Duodenal mucosa (tissue), 2 donors: ENCODE results near the gene SPINK5.

Source experiments
- H3K27ac ChIP-seq: one replicate; pipeline ENCODE4 v1.7.0; 2013; ENCODE audit warnings: low read depth, low read length
- H3K27me3 ChIP-seq, 2 donors: one replicate each; pipeline ENCODE4 v1.7.0; 2013; ENCODE audit warnings: low read length in 2 of 2, control low read depth in 1 of 2; ENCODE audit not compliant: insufficient read depth in 2 of 2, control insufficient read depth in 1 of 2
- H3K36me3 ChIP-seq, 2 donors: one replicate each; pipeline ENCODE4 v1.7.0; 2013; ENCODE audit warnings: low read length in 2 of 2, control low read depth in 1 of 2; ENCODE audit not compliant: insufficient read depth in 2 of 2, control insufficient read depth in 1 of 2
- H3K4me1 ChIP-seq, 2 donors: one replicate each; pipeline ENCODE4 v1.7.0; 2013; ENCODE audit warnings: low read length in 2 of 2, control low read depth in 1 of 2; ENCODE audit not compliant: insufficient read depth in 2 of 2, control insufficient read depth in 1 of 2
- H3K4me3 ChIP-seq, 2 donors: one replicate each; pipeline ENCODE4 v1.7.0; 2013; ENCODE audit warnings: low read length in 2 of 2, low read depth in 1 of 2
- H3K9ac ChIP-seq, 2 donors: one replicate each; pipeline ENCODE4 v1.7.0; 2013; ENCODE audit warnings: low read length in 2 of 2, low read depth in 1 of 2
- H3K9me3 ChIP-seq, 2 donors: one replicate each; pipeline ENCODE4 v1.7.0; 2013; ENCODE audit warnings: low read length in 2 of 2, control low read depth in 1 of 2; ENCODE audit not compliant: control insufficient read depth in 1 of 2

Gene SPINK5, protein sequence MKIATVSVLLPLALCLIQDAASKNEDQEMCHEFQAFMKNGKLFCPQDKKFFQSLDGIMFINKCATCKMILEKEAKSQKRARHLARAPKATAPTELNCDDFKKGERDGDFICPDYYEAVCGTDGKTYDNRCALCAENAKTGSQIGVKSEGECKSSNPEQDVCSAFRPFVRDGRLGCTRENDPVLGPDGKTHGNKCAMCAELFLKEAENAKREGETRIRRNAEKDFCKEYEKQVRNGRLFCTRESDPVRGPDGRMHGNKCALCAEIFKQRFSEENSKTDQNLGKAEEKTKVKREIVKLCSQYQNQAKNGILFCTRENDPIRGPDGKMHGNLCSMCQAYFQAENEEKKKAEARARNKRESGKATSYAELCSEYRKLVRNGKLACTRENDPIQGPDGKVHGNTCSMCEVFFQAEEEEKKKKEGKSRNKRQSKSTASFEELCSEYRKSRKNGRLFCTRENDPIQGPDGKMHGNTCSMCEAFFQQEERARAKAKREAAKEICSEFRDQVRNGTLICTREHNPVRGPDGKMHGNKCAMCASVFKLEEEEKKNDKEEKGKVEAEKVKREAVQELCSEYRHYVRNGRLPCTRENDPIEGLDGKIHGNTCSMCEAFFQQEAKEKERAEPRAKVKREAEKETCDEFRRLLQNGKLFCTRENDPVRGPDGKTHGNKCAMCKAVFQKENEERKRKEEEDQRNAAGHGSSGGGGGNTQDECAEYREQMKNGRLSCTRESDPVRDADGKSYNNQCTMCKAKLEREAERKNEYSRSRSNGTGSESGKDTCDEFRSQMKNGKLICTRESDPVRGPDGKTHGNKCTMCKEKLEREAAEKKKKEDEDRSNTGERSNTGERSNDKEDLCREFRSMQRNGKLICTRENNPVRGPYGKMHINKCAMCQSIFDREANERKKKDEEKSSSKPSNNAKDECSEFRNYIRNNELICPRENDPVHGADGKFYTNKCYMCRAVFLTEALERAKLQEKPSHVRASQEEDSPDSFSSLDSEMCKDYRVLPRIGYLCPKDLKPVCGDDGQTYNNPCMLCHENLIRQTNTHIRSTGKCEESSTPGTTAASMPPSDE

DNA sequence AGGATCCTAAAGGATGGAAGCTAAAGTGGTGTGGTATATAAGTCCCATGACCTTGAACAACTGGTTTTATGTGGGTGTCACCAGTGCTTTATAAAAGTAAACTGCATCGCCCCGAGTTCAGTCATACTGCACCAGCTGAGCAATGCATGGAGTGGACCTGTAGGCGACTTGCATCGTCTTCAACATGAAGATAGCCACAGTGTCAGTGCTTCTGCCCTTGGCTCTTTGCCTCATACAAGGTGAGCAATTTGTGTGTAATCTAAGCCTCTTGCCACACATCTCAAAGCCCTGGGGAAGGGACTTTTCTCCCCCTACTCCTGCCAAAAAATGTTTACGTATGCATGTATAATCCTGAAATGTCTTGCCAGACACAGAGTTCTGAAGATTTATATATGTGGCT lies at the start of gene SPINK5:
TSS of gene SPINK5 (plus strand) at position 120 of the 400 bp plus-strand sequence. CDS start at position 185, 65 bp downstream.
- H3K27me3 ChIP-seq = no peaks in the 10 kb centered on the region
- no peaks in the 10 kb centered on the region for H3K4me1 ChIP-seq
- H3K36me3 ChIP-seq = no peaks in the 10 kb centered on the region
- H3K4me3 ChIP-seq = no peak within 1 kb of the TSS
- H3K27ac ChIP-seq = no peak within 1 kb of the TSS
- H3K9me3 ChIP-seq = no peaks in the 10 kb centered on the region
- H3K9ac ChIP-seq = no peak within 1 kb of the TSS

DNA sequence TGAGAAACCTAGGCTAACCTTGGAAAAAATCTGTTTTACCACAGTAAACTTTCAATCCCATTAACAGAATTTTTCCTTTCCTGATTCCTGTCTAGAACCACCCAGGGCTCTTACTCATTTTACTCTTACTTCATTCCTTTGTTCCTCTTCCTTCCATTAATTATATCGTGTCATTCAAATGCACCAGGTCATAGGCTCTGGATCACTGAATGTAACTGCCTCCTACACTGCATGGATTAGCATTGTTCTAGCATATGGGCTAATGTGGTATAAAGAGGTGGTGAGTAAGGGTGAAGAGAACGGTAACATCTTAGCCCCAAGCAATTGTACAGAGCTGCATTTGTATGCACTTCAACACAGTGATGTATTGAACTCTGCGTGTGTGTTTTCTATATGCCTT lies 49.5 kb upstream of the SPINK5 start:
- Histone ChIP-seq H3K36me3 (no peaks in the 10 kb centered on the region), H3K9ac (no peak overlapping the region), H3K4me1 (no peaks in the 10 kb centered on the region), H3K27me3 (no peaks in the 10 kb centered on the region), H3K9me3 (no peaks in the 10 kb centered on the region), H3K27ac (no peak overlapping the region), H3K4me3 (no peak overlapping the region)

DNA sequence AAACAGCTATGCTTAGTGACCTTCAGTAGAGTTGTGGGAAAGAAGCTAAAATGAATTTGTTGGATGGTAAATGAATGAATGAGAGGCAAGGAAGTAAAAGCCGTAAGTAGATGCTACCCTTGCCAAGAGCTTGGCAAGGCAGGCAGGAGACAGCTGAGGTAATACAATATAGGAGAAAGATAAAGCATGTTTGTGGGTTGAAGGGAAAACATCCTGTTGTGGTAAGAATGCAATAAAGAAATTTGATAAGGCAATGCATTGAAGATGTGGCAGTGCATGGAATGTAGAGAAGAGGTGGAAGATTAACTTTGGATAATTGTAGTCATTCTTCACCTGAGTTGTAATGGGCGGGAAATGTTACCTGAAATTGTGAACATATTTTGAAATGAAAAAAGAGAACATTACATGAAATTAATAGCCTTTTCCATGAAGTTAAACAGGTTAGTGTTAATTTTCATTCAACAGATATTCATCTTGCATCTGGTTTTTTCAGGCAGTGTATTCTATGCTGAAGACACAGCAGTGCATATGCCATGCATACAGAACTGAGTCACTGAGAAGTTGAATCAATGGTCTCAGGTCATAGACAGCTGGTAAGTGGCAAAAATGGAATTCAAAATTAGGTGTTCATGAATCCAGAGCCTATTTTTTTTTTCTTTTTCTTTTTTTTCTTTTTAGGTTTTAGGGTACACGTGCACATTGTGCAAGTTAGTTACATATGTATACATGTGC lies 43.4 kb upstream of the SPINK5 start:
- no peaks in the 10 kb centered on the region for H3K36me3 ChIP-seq
- no peaks in the 10 kb centered on the region for H3K4me1 ChIP-seq
- H3K9ac ChIP-seq = no peak overlapping the region
- no peak overlapping the region for H3K4me3 ChIP-seq
- H3K9me3 ChIP-seq = no peaks in the 10 kb centered on the region
- no peak overlapping the region for H3K27ac ChIP-seq
- no peaks in the 10 kb centered on the region for H3K27me3 ChIP-seq

DNA sequence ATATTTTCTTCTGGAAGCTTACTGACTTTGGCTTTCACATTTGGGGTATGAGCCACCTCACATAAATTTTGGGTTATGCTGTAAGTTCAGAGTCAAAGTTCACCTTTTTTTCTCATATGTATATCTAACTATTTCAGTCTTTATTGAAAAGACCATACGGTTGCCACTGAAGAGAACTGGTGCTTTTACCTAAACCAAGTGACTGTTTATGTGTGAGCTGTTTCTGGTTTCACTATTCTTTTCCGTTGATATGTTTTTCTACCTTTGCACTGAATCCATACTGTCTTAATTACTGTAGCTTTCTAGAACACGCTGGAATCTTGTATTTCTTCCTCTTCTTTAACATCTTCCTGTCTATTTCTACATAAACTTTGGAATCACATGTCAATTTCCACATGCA lies 36.3 kb upstream of the SPINK5 start:
- Histone ChIP-seq H3K4me3 (no peak overlapping the region), H3K36me3 (no peaks in the 10 kb centered on the region), H3K27ac (no peak overlapping the region), H3K9me3 (no peaks in the 10 kb centered on the region), H3K9ac (no peak overlapping the region), H3K4me1 (no peaks in the 10 kb centered on the region), H3K27me3 (no peaks in the 10 kb centered on the region)

DNA sequence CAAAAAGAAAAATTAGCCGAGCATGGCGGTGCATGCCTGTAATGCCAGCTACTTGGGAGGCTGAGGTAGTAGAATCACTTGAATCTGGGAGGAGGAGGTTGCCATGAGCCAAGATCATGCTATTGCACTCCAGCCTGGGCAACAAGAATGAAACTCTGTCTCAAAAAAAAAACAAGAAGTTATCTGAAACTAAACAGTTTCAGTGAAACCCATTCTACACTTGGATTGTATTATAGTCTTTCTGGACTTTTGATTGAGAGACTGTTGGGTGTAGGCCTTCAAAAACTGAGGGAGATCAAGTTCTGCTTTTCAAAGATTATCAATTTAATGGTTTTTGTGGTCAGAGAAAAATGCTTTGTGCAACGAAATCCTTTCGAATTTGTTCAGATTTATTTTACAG lies 34.6 kb upstream of the SPINK5 start:
- Histone ChIP-seq H3K27ac (no peak overlapping the region), H3K4me1 (no peaks in the 10 kb centered on the region), H3K4me3 (no peak overlapping the region), H3K27me3 (no peaks in the 10 kb centered on the region), H3K9me3 (no peaks in the 10 kb centered on the region), H3K36me3 (no peaks in the 10 kb centered on the region), H3K9ac (no peak overlapping the region)

DNA sequence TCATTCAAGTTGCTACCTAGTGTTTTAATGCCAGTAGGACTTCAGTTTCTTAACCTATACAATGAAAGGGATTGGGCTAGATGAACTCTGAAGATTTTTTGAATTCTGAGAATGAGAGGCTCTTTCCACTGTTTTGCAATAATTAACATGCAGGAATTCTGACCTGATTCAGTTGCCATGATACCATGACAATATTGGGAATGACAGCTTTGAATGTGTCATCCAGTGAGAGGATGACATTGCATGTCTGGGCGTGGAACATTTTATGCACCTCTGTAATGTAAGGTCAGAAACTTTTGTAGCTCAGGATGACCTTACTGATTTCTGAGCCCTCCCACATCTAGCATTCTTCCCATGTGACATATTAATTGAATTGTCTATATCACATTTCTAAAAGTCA lies 30.6 kb upstream of the SPINK5 start:
- H3K27ac ChIP-seq = no peak overlapping the region
- no peaks in the 10 kb centered on the region for H3K4me1 ChIP-seq
- no peak overlapping the region for H3K4me3 ChIP-seq
- H3K36me3 ChIP-seq = no peaks in the 10 kb centered on the region
- H3K9me3 ChIP-seq = no peaks in the 10 kb centered on the region
- no peaks in the 10 kb centered on the region for H3K27me3 ChIP-seq
- no peak overlapping the region for H3K9ac ChIP-seq

DNA sequence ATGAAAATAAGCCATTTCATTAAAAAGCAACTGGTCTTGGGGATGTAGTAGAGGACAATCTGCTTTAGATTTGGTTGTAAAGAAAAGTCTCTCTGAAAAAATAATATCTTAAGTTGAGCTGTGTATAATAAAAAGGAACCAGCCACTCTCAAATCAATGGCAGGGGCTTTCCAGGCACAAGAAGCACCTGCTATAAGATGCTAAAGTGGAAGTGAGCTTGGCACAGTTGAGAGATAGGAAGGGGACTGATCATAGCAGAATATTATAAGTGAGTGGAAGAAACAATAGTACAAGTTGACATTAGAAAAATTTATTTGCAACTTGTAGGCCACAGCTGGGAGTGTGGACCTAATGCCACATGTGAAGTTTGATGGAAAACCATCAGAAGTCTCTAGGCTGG lies 28.1 kb upstream of the SPINK5 start:
- Histone ChIP-seq H3K9me3 (no peaks in the 10 kb centered on the region), H3K27ac (no peak overlapping the region), H3K9ac (no peak overlapping the region), H3K36me3 (no peaks in the 10 kb centered on the region), H3K4me1 (no peaks in the 10 kb centered on the region), H3K4me3 (no peak overlapping the region), H3K27me3 (no peaks in the 10 kb centered on the region)

DNA sequence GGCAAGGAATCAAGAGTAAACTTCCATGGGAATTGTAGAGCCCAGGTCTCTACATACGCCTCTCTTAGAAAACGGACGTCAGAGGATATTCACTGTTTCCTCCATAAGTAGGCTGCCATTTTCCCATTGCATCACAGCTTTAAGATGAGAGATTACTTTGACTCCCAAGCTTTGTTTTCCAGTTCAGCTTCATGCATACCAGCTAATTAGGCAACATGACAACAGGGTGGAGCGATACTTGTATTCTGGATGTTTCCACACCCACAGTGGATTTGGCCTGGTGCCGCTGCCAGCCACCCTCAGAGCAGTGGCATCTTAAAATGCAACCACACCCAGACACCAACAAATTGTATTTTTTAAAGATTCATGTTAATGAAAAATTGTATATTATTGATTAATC lies 20.9 kb upstream of the SPINK5 start:
- Histone ChIP-seq H3K36me3 (no peaks in the 10 kb centered on the region), H3K4me3 (no peak overlapping the region), H3K4me1 (no peaks in the 10 kb centered on the region), H3K27me3 (no peaks in the 10 kb centered on the region), H3K9me3 (no peaks in the 10 kb centered on the region), H3K27ac (no peak overlapping the region), H3K9ac (no peak overlapping the region)

DNA sequence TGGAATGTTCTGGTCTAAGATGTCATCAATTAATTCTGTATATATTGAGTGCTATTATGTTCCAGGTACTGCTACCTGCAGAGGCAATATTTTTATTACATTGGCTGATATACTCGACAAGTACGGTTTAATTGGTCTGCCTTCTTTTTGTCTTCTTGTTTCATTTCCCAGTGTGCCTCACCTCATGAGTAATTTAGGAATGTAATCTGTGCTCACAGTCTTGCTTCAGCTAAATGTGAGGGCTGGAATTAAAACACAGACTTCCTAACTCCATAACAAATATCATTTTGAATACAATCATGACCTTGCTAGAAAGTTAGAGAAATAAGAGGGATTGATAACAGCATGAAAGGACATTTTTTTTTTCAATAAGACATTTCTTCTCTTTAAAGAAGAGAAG lies 20.1 kb upstream of the SPINK5 start:
- H3K27me3 ChIP-seq = no peaks in the 10 kb centered on the region
- no peak overlapping the region for H3K27ac ChIP-seq
- H3K4me1 ChIP-seq = no peaks in the 10 kb centered on the region
- H3K4me3 ChIP-seq = no peak overlapping the region
- no peak overlapping the region for H3K9ac ChIP-seq
- H3K36me3 ChIP-seq = no peaks in the 10 kb centered on the region
- no peaks in the 10 kb centered on the region for H3K9me3 ChIP-seq
